ENCODE measurements around the gene PITPNC1.
A peak's percentile ranks its signal among the peaks of the same experiment; 100 is the strongest.
"Not testable (repeated sequence)": the region's sequence is repeated elsewhere in the genome, so short reads cannot be mapped to it uniquely, and the experiment has no call there.

Gene PITPNC1

GRCh38 chr17:67376737-67377487 lies at the start of gene PITPNC1:
TSS of gene PITPNC1 (plus strand) at chr17:67377281.
- H3K4me3 ChIP-seq (ENCODE audit: low read depth, low read length): peak within 1 kb of the TSS; percentile 63
- TF ChIP-seq CTCF (IDR thresholded peaks at IDR 0.05; ENCODE audit: insufficient read depth, low read depth, low read length, missing control alignments): peak; percentile 4
- DNase-seq (ENCODE audit: low read depth): peak; percentile 95

GRCh38 chr17:67328026-67328425 lies 49.1 kb upstream of the PITPNC1 start:
- no peak for TF ChIP-seq CTCF (IDR thresholded peaks at IDR 0.05; ENCODE audit: insufficient read depth, low read depth, low read length, missing control alignments)
- DNase-seq (ENCODE audit: low read depth): no peak

GRCh38 chr17:67331381-67332161 lies 45.5 kb upstream of the PITPNC1 start:
- H3K4me3 ChIP-seq (ENCODE audit: low read depth, low read length); DNase-seq (ENCODE audit: low read depth): not testable (repeated sequence)

More at GRCh38 chr17:67328026-67328425, 49.1 kb upstream of the PITPNC1 start:
- no peak overlapping the region for H3K4me3 ChIP-seq (ENCODE audit: low read depth, low read length)

GRCh38 chr17:67332162-67332508 lies 44.9 kb upstream of the PITPNC1 start:
- DNase-seq (ENCODE audit: low read depth); H3K4me3 ChIP-seq (ENCODE audit: low read depth, low read length): not testable (repeated sequence)

- TF ChIP-seq CTCF (IDR thresholded peaks at IDR 0.05; ENCODE audit: insufficient read depth, low read depth, low read length, missing control alignments): no peak
- DNase-seq (ENCODE audit: low read depth): no peak
- H3K4me3 ChIP-seq (ENCODE audit: low read depth, low read length): no peak overlapping the region
Observed at GRCh38 chr17:67335245-67335835, 41.7 kb upstream of the PITPNC1 start.

GRCh38 chr17:67336859-67337258 lies 40.2 kb upstream of the PITPNC1 start:
- TF ChIP-seq CTCF (IDR thresholded peaks at IDR 0.05; ENCODE audit: insufficient read depth, low read depth, low read length, missing control alignments): no peak
- no peak overlapping the region for H3K4me3 ChIP-seq (ENCODE audit: low read depth, low read length)
- DNase-seq (ENCODE audit: low read depth): no peak

GRCh38 chr17:67338353-67338752 lies 38.7 kb upstream of the PITPNC1 start:
- DNase-seq (ENCODE audit: low read depth): not testable (repeated sequence)

GRCh38 chr17:67343237-67343636 lies 33.8 kb upstream of the PITPNC1 start:
- no peak for DNase-seq (ENCODE audit: low read depth)
- no peak for TF ChIP-seq CTCF (IDR thresholded peaks at IDR 0.05; ENCODE audit: insufficient read depth, low read depth, low read length, missing control alignments)
- H3K4me3 ChIP-seq (ENCODE audit: low read depth, low read length): no peak overlapping the region

More at GRCh38 chr17:67338353-67338752, 38.7 kb upstream of the PITPNC1 start:
- H3K4me3 ChIP-seq (ENCODE audit: low read depth, low read length): not testable (repeated sequence)
